Ectodermal cell (in vitro differentiated cells): Measurements from ENCODE around the gene LIPC.

Experiments used
- H3K27ac ChIP-seq: 2 replicates; pipeline ENCODE4 v1.7.0; 2013; ENCODE audit warnings: mild to moderate bottlenecking, low read depth, low read length; ENCODE audit not compliant: insufficient read depth, poor library complexity, severe bottlenecking
- H3K27me3 ChIP-seq: 2 replicates; pipeline ENCODE4 v1.7.0; 2013; ENCODE audit warnings: mild to moderate bottlenecking, low read length; ENCODE audit not compliant: insufficient read depth, control insufficient read depth, poor library complexity, severe bottlenecking
- H3K36me3 ChIP-seq: one replicate; pipeline ENCODE4 v1.7.0; 2013; ENCODE audit warnings: low read length; ENCODE audit not compliant: control insufficient read depth, insufficient read depth
- H3K4me1 ChIP-seq: one replicate; pipeline ENCODE4 v1.7.0; 2013; ENCODE audit warnings: low read length; ENCODE audit not compliant: control insufficient read depth, insufficient read depth
- H3K4me3 ChIP-seq: 2 replicates; pipeline ENCODE4 v1.7.0; 2013; ENCODE audit warnings: low read depth, low read length, control low read depth; ENCODE audit not compliant: insufficient read depth
- H3K9me3 ChIP-seq: 2 replicates; pipeline ENCODE4 v1.7.0; 2013; ENCODE audit warnings: mild to moderate bottlenecking, low read length, moderate library complexity; ENCODE audit not compliant: control insufficient read depth
- whole genome bisulfite sequencing, 2 experiments: methylation state at CpG; one replicate each; pipeline ENCODE4 v1.1.7; 2013; ENCODE audit warnings: missing lambda C conversion rate in 2 of 2; 5-methylcytosine and 5-hydroxymethylcytosine counted together

The LIPC gene

DNA sequence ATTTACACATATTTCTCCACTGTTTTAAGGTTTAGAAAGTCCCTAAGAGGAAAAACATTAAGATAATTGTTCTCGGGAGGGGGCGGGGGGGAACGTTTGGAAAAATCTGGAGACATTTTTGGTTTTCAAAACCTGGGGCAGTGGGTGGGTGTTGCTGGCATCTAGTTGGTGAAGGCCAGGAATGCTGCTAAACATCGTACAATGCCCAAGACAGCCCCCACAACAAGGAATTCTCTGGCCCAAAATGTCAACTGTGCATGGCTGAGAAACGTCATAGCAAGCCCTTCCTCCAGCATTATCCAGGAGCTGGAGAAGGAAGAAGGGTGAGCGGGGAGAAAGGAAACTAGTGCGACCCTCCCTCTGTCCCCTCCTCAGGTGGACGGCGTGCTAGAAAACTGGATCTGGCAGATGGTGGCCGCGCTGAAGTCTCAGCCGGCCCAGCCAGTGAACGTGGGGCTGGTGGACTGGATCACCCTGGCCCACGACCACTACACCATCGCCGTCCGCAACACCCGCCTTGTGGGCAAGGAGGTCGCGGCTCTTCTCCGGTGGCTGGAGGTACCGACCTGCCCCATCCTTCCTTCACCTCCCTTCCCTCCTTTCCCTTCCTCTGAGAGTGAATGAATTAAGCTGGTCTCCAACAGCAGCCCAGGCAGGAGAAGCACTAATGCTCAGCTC lies 109.8 kb downstream of the LIPC start:
- Histone ChIP-seq H3K36me3 (no peaks in the 10 kb centered on the region), H3K4me1 (no peaks in the 10 kb centered on the region), H3K27ac (no peak overlapping the region), H3K9me3 (no peaks in the 10 kb centered on the region), H3K27me3 (no peaks in the 10 kb centered on the region), H3K4me3 (no peak overlapping the region)
- WGBS, 2 experiments: 90 to 91% methylated on average over 22 of the region's 22 CpGs

DNA sequence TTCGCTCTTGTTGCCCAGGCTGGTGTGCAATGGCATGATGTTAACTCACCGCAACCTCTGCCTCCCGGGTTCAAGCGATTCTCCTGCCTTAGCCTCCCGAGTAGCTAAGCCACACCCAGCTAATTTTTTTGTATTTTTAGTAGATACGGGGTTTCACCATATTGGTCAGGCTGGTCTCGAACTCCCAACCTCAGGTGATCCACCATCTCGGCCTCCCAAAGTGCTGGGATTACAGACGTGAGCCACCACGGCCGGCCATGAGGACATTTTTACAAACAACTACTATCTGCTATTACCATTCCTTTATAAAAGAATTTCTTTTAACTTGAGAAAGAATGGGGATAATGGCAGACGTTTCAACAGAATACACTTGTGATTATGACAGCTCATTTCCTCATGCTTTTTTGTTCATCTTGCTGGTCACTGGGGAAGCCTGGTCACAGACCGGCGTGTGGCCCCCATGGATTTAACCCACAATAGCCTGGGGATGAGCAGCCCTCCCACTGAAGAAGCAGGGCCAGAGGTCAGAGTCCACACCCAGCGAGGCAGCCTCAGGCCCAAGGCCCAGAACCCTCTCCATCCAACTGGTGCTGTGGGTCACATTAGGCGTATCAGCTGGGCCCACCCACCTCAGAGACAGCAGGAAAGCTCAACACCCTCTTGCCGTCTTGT lies 112.0 kb downstream of the LIPC start:
- Histone ChIP-seq H3K27ac (no peak overlapping the region), H3K9me3 (no peaks in the 10 kb centered on the region), H3K4me3 (no peak overlapping the region), H3K27me3 (no peaks in the 10 kb centered on the region), H3K4me1 (no peaks in the 10 kb centered on the region), H3K36me3 (no peaks in the 10 kb centered on the region)
- WGBS, 2 experiments: 89 to 93% methylated on average over 17 of the region's 17 CpGs

DNA sequence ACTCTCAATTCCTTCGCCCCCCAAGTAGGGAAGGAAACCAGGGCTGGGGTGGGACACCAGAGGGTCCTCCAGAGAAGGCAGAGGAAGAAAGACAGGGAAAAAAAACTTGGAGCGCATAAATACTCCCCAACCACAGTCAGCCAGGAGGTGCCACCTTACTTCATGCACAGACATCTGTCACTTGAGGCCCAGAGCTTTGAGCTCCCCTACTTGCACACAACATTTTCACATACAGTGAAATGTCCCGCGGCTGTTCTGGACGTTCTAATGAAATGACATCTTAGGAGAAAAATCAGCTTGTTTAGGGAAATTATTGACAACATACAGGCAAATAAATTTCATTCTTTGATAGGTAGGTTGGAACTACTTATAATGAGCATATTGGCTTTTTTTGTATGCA lies 113.0 kb downstream of the LIPC start:
- WGBS, 2 experiments: 93 to 96% methylated on average over 2 to 5 of the region's 5 CpGs
- Histone ChIP-seq H3K4me3 (no peak overlapping the region), H3K27me3 (no peaks in the 10 kb centered on the region), H3K27ac (no peak overlapping the region), H3K9me3 (no peaks in the 10 kb centered on the region), H3K36me3 (no peaks in the 10 kb centered on the region), H3K4me1 (no peaks in the 10 kb centered on the region)

DNA sequence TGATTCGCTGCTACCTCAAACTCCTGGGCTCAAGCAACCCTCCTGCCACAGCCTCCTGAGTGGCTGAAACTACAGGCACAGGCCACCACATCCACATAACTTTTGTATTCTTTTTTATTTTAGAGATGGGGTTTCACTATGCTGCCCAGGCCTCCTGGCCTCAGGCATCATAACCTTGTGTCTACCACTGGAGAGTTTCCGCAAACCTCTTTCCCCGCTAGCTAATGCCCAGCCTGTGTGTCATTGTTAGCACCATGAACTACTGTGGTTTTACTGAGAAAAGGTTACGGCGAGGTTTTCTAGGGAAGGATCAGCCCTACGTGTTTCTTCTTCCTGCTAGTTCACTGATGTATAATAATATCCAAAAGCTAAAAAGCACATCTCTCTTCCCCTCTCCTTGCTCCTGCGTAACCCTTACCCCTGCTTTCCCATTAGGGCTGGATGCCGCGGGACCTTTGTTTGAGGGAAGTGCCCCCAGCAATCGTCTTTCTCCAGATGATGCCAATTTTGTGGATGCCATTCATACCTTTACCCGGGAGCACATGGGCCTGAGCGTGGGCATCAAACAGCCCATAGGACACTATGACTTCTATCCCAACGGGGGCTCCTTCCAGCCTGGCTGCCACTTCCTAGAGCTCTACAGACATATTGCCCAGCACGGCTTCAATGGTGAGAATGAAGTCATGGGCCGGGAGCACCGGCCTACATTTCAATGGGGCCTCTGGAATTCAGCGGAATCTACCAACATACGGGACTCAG lies 113.7 kb downstream of the LIPC start:
- Histone ChIP-seq H3K36me3 (no peaks in the 10 kb centered on the region), H3K4me1 (no peaks in the 10 kb centered on the region), H3K4me3 (no peak overlapping the region), H3K9me3 (no peaks in the 10 kb centered on the region), H3K27me3 (no peaks in the 10 kb centered on the region), H3K27ac (no peak overlapping the region)
- 94 to 96% methylated on average over 18 of the region's 18 CpGs for WGBS, 2 experiments

DNA sequence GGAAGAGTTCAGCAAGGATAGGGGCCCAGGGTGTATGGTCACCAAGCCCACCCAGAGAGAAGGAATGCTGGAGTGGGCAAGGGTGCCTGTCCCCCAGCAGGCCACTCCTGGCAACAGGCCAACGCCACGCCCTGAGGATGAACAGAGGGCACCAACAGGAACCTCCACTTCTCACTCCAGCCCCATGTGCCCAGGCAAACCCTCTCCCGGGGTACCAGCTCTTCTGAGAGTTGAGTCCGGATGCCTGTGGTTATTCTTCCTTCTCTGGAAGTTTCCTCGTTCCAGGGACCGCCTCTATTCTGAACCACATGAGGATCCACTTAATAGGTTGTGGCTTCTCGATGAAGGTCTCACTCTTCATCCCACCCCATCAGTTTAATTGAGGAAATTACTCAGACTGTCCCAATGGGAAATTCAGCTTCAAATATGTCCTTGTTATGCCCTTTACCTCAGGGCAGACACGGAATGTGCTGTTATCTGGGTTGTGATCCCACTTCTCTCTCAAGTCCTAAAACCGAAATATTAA lies 114.3 kb downstream of the LIPC start:
- no peaks in the 10 kb centered on the region for H3K27me3 ChIP-seq
- H3K4me3 ChIP-seq: no peak overlapping the region
- H3K4me1 ChIP-seq: no peaks in the 10 kb centered on the region
- H3K9me3 ChIP-seq: no peaks in the 10 kb centered on the region
- no peaks in the 10 kb centered on the region for H3K36me3 ChIP-seq
- no peak overlapping the region for H3K27ac ChIP-seq
- WGBS, 2 experiments: 91 to 93% methylated on average over 9 of the region's 9 CpGs

DNA sequence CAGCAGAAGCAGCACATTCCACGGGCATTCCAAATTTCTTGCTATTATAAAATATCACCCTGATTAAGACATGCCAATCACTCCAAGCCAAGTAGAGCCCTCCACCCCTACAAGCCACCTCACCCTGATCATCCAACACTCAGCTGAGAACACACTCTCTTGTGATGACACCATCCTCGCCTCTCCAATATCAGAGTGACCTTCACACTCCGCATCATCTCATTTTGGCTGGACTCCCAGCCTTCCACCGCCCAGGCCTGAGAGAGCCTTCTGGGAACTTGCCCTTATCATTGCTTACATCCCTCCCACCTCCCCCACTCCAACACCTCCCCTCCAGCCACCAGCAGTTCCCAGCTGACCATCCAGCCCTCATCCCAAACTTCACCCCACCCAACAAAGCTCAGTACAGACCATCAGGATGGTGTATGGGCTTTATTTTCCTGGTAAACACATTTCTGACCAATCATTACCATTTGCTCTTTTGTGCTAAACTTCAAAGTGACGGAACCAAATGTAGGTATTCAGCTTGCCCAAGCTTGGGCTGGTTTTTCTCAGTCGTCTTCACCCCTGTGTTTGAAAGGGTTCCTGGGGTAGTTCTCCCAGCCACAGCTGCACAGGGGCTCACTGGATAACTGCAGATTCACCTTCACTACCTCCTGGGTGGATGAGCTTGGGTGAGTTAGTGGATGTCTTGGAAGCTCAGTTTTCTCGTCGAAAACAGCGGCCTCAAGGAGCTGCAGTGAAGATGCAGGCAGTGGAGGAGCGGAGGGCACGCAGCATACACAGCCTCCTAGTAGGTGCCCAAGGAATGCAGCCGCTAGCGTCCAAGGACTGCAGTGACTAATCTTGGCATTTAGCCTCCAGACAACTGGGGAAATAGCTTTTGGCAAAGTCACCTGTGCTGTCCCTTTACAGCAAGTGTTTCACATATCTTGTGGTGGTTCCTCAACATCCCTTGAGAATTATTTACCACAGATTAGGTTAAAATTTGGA lies 115.1 kb downstream of the LIPC start:
- Histone ChIP-seq H3K4me1 (no peaks in the 10 kb centered on the region), H3K27ac (no peak overlapping the region), H3K4me3 (no peak overlapping the region), H3K9me3 (no peaks in the 10 kb centered on the region), H3K36me3 (no peaks in the 10 kb centered on the region), H3K27me3 (no peaks in the 10 kb centered on the region)
- WGBS, 2 experiments: 93 to 95% methylated on average over 13 of the region's 13 CpGs

DNA sequence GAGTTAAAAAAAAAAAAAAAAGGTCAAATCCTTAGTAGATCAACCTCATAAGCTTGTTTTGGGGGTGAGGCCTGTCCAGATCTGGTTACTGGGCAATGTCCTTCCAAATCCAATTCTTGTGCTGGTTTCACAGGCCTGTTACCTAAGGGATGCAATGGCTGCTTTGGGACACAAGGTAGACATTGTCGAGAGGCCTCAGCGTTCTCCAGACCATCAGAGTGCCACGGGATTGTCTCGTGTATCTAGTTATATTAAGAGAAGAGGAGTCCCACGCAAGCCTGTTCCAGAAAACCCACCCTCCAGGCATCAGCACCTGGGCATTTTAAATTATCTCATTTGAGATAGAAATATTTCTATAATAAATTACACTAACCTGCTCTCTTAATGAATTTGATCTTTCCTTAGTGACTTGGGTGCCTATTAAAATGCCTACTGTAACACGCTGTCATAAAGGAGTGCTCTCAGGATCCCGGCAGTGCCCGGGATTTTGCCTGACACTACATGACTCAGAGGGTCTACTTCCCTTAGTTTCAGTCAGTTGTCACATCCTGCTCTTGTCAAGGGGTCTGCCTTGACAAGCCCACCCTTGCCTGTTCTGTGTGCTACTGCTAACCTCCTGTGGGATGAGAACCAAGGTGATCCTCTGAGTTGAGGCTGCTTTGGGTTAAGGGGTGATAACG lies 116.0 kb downstream of the LIPC start:
- no peak overlapping the region for H3K27ac ChIP-seq
- WGBS, 2 experiments: 96 to 98% methylated on average over 8 to 9 of the region's 9 CpGs
- no peaks in the 10 kb centered on the region for H3K36me3 ChIP-seq
- H3K4me1 ChIP-seq: no peaks in the 10 kb centered on the region
- H3K9me3 ChIP-seq: no peaks in the 10 kb centered on the region
- H3K4me3 ChIP-seq: no peak overlapping the region
- no peaks in the 10 kb centered on the region for H3K27me3 ChIP-seq

DNA sequence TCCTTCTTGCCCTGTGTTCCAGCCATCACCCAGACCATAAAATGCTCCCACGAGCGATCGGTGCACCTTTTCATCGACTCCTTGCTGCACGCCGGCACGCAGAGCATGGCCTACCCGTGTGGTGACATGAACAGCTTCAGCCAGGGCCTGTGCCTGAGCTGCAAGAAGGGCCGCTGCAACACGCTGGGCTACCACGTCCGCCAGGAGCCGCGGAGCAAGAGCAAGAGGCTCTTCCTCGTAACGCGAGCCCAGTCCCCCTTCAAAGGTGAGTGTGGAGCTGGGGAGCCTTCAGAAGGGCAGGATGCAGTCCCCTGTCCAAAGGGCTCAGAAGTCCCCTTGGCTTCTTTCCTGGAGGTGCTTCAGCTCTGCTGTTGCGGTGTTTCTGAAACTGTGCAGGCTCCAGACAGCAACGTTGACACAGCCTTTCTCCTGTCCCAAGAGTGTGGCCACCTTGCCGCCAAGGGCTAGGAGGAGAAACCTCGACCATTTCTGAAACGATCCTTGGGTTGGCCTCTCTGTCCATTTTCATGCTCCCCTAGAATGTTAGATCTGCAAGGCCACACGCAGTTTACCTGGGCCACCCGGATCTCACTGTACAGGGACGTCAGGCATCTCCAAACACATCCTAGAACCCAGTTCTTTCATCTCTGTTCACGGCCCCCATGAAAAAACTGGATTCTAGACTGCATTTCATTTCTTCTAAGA lies 116.7 kb downstream of the LIPC start:
- no peak overlapping the region for H3K4me3 ChIP-seq
- H3K9me3 ChIP-seq: no peaks in the 10 kb centered on the region
- 90% methylated on average over 26 of the region's 26 CpGs for WGBS, 2 experiments
- no peaks in the 10 kb centered on the region for H3K36me3 ChIP-seq
- H3K27ac ChIP-seq: no peak overlapping the region
- no peaks in the 10 kb centered on the region for H3K27me3 ChIP-seq
- no peaks in the 10 kb centered on the region for H3K4me1 ChIP-seq
